Body of pancreas (tissue), 4 donors: Measurements from ENCODE around the gene CRYBB3. TPM values are rescaled to one million over a fixed set of nuclear protein-coding genes. Genes with fewer than 3 reads are reported as not detected.

ENCODE experiments used
- ATAC-seq: fragments of 150-250 bp; one replicate; pipeline ENCODE4 v1.9.1; 2016
- DNase-seq, 4 donors: peaks; one replicate each; pipeline ENCODE4 v3.0.0-alpha.2; 2019
- H3K27ac ChIP-seq, 4 donors: fragments of 200-600 bp; sonication (generic); 1 replicate in 3 of 4; 2 replicates in 1 of 4; pipeline versions ENCODE4 v1.5.1 to v1.6.1; 2016 to 2019; ENCODE audit warnings: mild to moderate bottlenecking in 1 of 4, mixed read lengths in 1 of 4, moderate library complexity in 1 of 4
- H3K27me3 ChIP-seq, 2 donors: fragments of 200-600 bp; sonication (generic); one replicate each; pipeline ENCODE4 v1.6.0; 2016; ENCODE audit warnings: mild to moderate bottlenecking in 1 of 2
- H3K36me3 ChIP-seq, 2 donors: fragments of 200-600 bp; sonication (generic); replicated peaks in 1 of 2; 2 replicates each; pipeline ENCODE4 v1.5.1; 2016; ENCODE audit warnings: low read depth in 2 of 2; ENCODE audit not compliant: insufficient read depth in 1 of 2
- H3K4me1 ChIP-seq: fragments of 200-600 bp; sonication (generic); one replicate; pipeline ENCODE4 v1.6.0; 2016
- H3K4me3 ChIP-seq, 2 donors: fragments of 200-600 bp; sonication (generic); 1 replicate in 1 of 2; 2 replicates in 1 of 2; pipeline ENCODE4 v1.5.1; 2016 to 2019
- H3K9me3 ChIP-seq, 3 donors: fragments of 200-600 bp; sonication (generic); 1 replicate in 2 of 3; 2 replicates in 1 of 3; pipeline ENCODE4 v1.5.1; 2016
- CTCF ChIP-seq, 7 experiments: fragments of 450-650 bp in 4 of 7; fragments of 200-600 bp in 3 of 7; sonication (generic) in 3 of 7; IDR thresholded peaks; one replicate each; pipeline ENCODE4 v1.5.1; 2016 to 2019; ENCODE audit warnings: antibody characterized with exemption in 7 of 7
- POLR2A ChIP-seq, 3 donors: fragments of 450-650 bp; IDR thresholded peaks; one replicate each; pipeline ENCODE4 v1.6.1; 2016; ENCODE audit warnings: antibody characterized with exemption in 3 of 3, mild to moderate bottlenecking in 2 of 3
- WGBS, 2 donors: methylation state at CpG; one replicate each; pipeline ENCODE4 v1.1.5; 2017; 5-methylcytosine and 5-hydroxymethylcytosine counted together
- intact Hi-C: fragments of 100-400 bp; cut with DNase I; formaldehyde crosslinking; loops from one replicate; pipeline ENCODE4 v1.15.1; 2023
- total RNA-seq, 2 donors: library from RNA; depleted of rRNA; stranded (reverse); fragments of >200 nt; gene quantifications; one replicate each; pipeline ENCODE4 v1.1.0, GENCODE V29; 2016

CRYBB3 gene
- total RNA-seq, 2 donors from 2014 or later: not detected

GRCh38 chr22:25169278-25170031 lies 30.2 kb upstream of the CRYBB3 start:
- intact Hi-C loops: no loop called here
- no peak overlapping the region for H3K27ac ChIP-seq

GRCh38 chr22:25170426-25170980 lies 29.2 kb upstream of the CRYBB3 start:
- Histone ChIP-seq H3K36me3 (peaks cover 0 to 12% of the 10 kb centered on the region in 2 donors), H3K9me3 (no peaks in the 10 kb centered on the region), H3K4me3 (no peak overlapping the region), H3K27ac (no peak overlapping the region), H3K4me1 (no peaks in the 10 kb centered on the region), H3K27me3 (no peaks in the 10 kb centered on the region)
- 92 to 93% methylated on average over 15 to 16 of the region's 16 CpGs for WGBS, 2 donors
- intact Hi-C loops: no loop called here
- DNase-seq (no peak), ATAC-seq (no peak)
- TF ChIP-seq POLR2A (IDR thresholded peaks at IDR 0.05): no peak
- TF ChIP-seq CTCF (IDR thresholded peaks at IDR 0.05): no peak

More at GRCh38 chr22:25169278-25170031, 30.2 kb upstream of the CRYBB3 start:
- Histone ChIP-seq H3K27me3 (no peaks in the 10 kb centered on the region), H3K4me1 (no peaks in the 10 kb centered on the region), H3K36me3 (peaks cover 0 to 2% of the 10 kb centered on the region in 2 donors), H3K9me3 (no peaks in the 10 kb centered on the region), H3K4me3 (no peak overlapping the region)
- DNase-seq (no peak), ATAC-seq (no peak)
- TF ChIP-seq POLR2A (IDR thresholded peaks at IDR 0.05) (no peak), CTCF (IDR thresholded peaks at IDR 0.05) (no peak)
- WGBS, 2 donors: 87 to 89% methylated on average over 13 to 17 of the region's 17 CpGs

GRCh38 chr22:25172153-25172552 lies 27.5 kb upstream of the CRYBB3 start:
- no peaks in the 10 kb centered on the region for H3K4me1 ChIP-seq
- no peak for ATAC-seq
- 49 to 59% methylated on average over 4 to 5 of the region's 5 CpGs for WGBS, 2 donors
- TF ChIP-seq POLR2A (IDR thresholded peaks at IDR 0.05) (no peak), CTCF (IDR thresholded peaks at IDR 0.05) (peak in 5 of 7 experiments; percentile 17 to 56 (median 41))
- peak in 3 of 4 donors; percentile 12 to 28 (median 25) for DNase-seq
- intact Hi-C loops: no loop called here
- H3K36me3 ChIP-seq: peaks cover 0 to 17% of the 10 kb centered on the region in 2 donors
- no peak overlapping the region for H3K4me3 ChIP-seq
- H3K9me3 ChIP-seq: no peaks in the 10 kb centered on the region
- no peak overlapping the region for H3K27ac ChIP-seq
- H3K27me3 ChIP-seq: no peaks in the 10 kb centered on the region

GRCh38 chr22:25174156-25174887 lies 25.3 kb upstream of the CRYBB3 start:
- TF ChIP-seq CTCF (IDR thresholded peaks at IDR 0.05) (no peak), POLR2A (IDR thresholded peaks at IDR 0.05) (no peak)
- no peak overlapping the region for H3K4me3 ChIP-seq
- peaks cover 0 to 21% of the 10 kb centered on the region in 2 donors for H3K36me3 ChIP-seq
- WGBS, 2 donors: 83 to 89% methylated on average over 7 to 13 of the region's 13 CpGs
- H3K27me3 ChIP-seq: no peaks in the 10 kb centered on the region
- intact Hi-C loops: no loop called here
- H3K9me3 ChIP-seq: no peaks in the 10 kb centered on the region
- DNase-seq (no peak), ATAC-seq (no peak)
- no peaks in the 10 kb centered on the region for H3K4me1 ChIP-seq
- no peak overlapping the region for H3K27ac ChIP-seq
